GM12891 (cell line): ENCODE results near the gene ABHD8.

Experiments used
- POLR2A ChIP-seq: IDR thresholded peaks from 2 replicates; pipeline ENCODE4 v1.6.1; 2011; ENCODE audit warnings: low read depth, low read length, control low read depth
- POLR2AphosphoS5 ChIP-seq: IDR thresholded peaks from 2 replicates; pipeline ENCODE4 v1.6.1; 2011; ENCODE audit warnings: low read depth, low read length, control low read depth
- SPI1 ChIP-seq: IDR thresholded peaks from 2 replicates; pipeline ENCODE4 v1.6.1; 2011; ENCODE audit warnings: low read depth, low read length, control low read depth
- TAF1 ChIP-seq: IDR thresholded peaks from 2 replicates; pipeline ENCODE4 v1.6.1; 2011; ENCODE audit warnings: low read depth, low read length, control low read depth

DNA sequence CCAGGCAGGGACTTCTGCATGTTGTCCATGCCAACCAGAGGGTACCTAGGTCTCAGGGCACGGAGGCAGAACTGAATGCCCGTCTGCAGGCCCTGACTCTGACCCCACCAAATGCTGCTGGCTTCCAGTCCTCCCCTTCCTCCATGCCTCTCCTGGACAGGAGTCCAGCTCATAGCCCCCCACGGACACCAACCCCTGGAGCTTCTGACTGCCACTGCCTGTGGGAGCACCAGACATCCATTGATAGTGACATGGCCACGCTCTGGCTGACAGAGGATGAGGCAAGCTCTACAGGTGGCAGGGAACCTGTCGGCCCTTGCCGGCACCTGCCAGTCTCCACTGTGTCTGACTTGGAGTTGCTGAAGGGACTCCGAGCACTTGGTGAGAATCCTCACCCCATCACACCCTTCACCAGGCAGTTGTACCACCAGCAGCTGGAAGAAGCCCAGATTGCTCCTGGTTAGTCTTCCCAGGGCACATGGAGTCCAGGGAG is 19.7 kb downstream of the ABHD8 start:
- TF ChIP-seq POLR2A (no peak), POLR2AphosphoS5 (no peak), TAF1 (no peak), SPI1 (no peak)
